Tibial nerve (tissue), 4 donors: ENCODE data around the gene CTAG2.

Source experiments
- CTCF ChIP-seq, 5 experiments: fragments of 200-600 bp in 3 of 5; fragments of 450-650 bp in 2 of 5; sonication (generic) in 3 of 5; IDR thresholded peaks; one replicate each; pipeline ENCODE4 v1.5.1; 2016 to 2019; ENCODE audit warnings: antibody characterized with exemption in 5 of 5, mild to moderate bottlenecking in 3 of 5, moderate library complexity in 2 of 5
- EP300 ChIP-seq, 2 donors: sonication (generic); formaldehyde crosslinking; IDR thresholded peaks; one replicate each; pipeline ENCODE4 v1.6.1; 2017; ENCODE audit warnings: antibody characterized with exemption in 2 of 2, mild to moderate bottlenecking in 1 of 2
- POLR2A ChIP-seq, 2 donors: fragments of 450-650 bp; IDR thresholded peaks; one replicate each; pipeline ENCODE4 v1.6.1; 2017; ENCODE audit warnings: antibody characterized with exemption in 2 of 2, mild to moderate bottlenecking in 2 of 2, moderate library complexity in 2 of 2

GRCh38 chrX:154603438-154604430 is 49.6 kb downstream of the CTAG2 start:
- no peak for TF ChIP-seq CTCF (IDR thresholded peaks at IDR 0.05)
- no peak for TF ChIP-seq POLR2A (IDR thresholded peaks at IDR 0.05)
- no peak for TF ChIP-seq EP300 (IDR thresholded peaks at IDR 0.05)
